Left forelimb (tissue), 1 donor: ENCODE measurements around the gene WASF2.
"Not testable (repeated sequence)": the region's sequence is repeated elsewhere in the genome, so short reads cannot be mapped to it uniquely, and the experiment has no call there.

ENCODE experiments used
- DNase-seq: peaks from one replicate; pipeline ENCODE4 v3.0.0-alpha.2; 2018; ENCODE audit warnings: low spot score

Gene WASF2

DNA sequence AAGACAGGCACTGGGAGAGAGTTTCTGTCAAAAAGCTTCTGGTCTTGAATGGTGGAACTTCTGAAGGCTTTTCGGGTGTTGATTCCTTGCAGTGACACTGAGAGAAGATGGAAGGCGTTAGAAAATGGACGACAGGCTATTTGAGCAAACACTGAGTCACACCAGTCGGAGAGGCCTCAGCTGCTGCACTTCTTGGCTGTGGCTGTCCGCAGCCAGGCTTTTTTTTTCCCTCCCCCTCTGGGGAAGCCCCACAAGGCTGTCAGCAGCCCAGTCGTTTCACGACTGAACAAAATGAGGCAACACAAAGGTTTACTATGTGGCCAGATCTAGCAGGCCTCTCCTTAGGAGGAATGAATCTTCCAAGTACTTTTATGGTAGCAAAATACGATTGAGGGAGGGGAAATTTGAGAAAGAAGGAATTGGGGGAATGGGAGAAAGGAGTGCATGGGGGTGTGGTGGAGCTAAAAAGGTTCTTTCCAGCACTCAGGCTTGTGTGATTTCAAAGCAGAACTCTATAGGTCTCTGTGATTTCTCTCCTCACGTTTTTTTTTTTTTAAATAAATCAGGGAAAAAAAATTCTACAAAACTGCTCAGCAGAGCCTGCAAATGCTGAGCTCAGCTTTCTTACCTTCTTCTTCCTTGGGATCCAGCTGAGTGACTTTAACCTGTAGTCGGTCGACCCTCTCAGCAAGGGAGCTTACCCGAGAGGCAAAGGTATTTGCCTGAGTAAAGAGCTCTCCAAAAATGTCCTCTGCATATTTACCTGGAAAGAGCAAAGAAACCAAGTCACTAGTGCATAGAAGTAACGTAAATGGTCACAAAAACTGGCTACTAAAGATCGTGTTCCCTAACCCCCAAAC, 71.4 kb downstream of the WASF2 start:
- DNase-seq = peak; percentile 81

- DNase-seq = no peak
Measured at GRCh38 chr1:27417713-27418112, 72.3 kb downstream of the WASF2 start.

GRCh38 chr1:27416387-27417111, 73.4 kb downstream of the WASF2 start:
- DNase-seq = no peak

- no peak for DNase-seq
Measured at GRCh38 chr1:27414091-27414490, 75.9 kb downstream of the WASF2 start.

- DNase-seq = no peak
Measured at GRCh38 chr1:27413004-27413403, 77.0 kb downstream of the WASF2 start.

GRCh38 chr1:27412502-27412901, 77.5 kb downstream of the WASF2 start:
- no peak for DNase-seq

DNA sequence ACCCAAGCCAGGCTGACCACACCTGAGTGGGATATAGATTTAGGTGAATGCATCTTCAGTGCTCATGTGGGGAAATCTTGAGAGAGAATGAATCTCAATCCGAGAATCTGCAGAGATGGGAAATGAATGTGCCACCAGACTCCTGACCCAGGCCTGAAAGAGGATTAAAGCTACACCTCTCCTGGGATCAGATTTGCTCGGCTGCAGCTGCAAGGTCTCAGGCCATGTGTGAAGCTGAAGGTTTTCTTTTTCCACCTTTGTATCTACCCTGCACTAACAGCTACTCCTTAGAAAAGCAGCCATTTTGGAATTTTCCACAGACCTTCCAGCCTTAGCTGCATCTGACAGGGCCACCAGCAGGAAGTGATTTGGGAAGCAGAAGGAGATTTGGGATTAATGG, 79.3 kb downstream of the WASF2 start:
- no peak for DNase-seq

GRCh38 chr1:27409669-27410068, 80.3 kb downstream of the WASF2 start:
- no peak for DNase-seq

- DNase-seq = no peak
Measured at GRCh38 chr1:27408151-27408550, 81.8 kb downstream of the WASF2 start.

GRCh38 chr1:27406791-27407190, 83.2 kb downstream of the WASF2 start:
- not testable (repeated sequence) for DNase-seq

DNA sequence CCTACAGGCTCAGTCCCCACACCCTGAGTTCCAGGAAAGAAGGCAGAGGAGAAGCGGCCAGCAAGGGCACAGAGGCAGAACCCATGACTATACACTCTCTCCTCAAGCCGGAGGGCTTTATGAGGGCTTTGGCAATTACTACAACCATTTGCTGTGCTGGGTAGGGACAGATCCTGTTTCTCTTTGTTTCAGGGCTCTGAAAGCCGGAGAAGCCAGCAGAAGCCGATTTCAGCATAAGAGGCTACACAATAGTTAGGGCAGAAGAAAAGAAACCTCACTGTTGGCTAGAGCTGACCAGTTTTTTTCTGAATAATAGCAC, 83.6 kb downstream of the WASF2 start:
- no peak for DNase-seq

- not testable (repeated sequence) for DNase-seq
Measured at GRCh38 chr1:27405598-27406361, 84.2 kb downstream of the WASF2 start.

DNA sequence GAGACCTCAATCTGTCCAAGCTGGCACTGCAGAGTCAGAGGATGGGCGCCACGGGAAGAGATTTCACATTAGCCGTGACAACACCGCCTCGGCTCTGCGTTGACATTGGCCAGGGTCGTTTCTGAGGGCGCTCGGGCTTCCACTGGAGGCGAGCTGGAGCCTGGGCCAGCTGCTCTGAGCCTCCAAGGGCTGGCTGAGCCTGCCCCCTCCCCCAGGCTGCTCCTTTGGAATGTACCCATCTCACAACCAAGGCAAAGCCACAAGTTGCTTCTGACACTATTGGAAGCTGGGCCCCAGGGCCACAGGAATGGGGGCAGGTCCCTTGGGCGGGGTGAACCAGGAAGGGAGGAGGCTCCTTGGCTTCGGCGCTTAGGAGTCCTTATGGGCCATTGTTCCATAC, 84.9 kb downstream of the WASF2 start:
- no peak for DNase-seq

DNA sequence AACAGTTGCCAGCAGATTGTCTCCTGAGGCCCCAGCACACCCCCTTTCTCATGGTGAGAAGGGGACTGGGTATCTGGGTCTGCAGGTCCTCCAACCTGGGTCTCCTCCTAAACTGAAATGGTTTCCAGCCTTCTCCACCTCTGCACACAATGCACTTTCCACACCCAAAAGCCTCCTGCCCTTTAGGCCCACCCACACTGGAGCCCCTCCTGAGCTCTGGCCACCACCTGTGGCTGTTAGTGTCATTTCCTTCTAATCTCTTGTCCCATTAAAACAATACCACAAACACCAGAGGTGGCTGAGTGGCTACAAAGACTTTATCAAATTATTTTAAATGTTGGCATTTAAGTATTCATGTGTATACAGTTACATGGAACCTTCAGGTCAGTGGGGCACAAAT, 86.0 kb downstream of the WASF2 start:
- no peak for DNase-seq

DNA sequence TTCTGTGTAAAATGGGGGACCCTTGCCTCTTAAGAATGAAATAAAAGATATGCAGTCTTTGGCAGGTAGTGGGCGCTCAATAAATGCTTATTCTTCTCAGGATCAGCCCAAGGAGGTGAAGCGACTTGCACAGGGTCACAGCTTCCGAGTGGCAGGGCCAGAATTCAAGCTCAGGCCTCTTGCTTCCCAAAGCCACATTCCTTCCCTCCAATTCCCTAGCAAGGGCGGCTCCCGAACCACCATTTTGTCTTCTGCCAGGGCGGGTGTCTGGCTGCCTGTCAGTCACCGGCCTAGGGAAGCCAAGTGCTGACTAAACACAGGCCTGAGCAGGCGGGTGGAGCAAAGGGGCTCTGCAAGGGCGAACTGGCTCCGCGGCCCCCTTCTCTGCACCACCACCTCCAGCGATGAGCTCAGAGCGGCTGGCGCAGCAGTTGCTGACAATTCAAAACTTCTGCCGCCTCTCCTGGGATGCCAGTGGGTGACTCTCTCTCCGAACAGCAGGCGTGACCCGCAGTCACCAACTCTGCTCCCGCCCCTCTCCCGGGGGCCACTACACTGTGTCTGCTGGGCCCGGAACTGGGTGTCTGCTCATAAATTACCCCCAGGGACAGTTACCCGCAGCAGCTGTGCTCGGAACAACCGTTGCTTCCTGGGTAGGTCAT, 86.8 kb downstream of the WASF2 start:
- DNase-seq = peak; percentile 88

DNA sequence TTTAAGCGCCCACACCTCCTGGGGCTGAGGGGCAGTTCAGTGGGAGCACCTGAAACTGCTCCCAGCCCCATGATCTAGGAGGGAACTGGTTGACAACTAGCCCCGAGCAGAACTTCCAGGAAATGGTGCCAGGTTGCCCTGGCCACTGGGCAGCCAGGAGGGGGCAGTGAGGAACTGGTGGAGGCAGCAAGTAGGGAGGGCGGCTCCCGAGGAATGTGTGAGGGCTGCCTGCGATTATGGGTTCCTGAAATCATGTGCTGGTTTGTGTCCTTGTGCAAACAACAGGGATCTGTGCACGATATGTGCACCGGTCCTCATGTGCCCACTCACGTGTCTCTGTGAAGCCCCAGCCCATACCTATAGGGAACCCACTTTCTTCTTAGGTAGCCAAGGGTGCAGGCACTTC, 87.6 kb downstream of the WASF2 start:
- DNase-seq = no peak

DNA sequence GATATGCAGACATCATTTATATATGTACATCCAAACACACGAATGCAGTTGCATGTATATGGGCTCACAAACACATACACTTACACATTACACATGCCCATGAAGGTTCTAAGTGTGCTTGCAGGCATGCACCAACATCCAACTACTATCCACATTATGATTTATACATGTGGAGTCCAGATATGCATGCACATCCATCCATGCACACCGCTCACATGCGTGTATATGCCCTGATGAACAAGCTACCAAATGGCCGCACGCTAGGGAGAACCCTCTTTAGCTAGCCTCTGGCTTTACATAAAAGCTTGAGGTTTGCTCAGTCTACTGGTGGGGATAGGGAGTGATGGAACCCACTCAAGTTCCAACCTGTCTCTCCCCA, 89.0 kb downstream of the WASF2 start:
- DNase-seq = no peak

DNA sequence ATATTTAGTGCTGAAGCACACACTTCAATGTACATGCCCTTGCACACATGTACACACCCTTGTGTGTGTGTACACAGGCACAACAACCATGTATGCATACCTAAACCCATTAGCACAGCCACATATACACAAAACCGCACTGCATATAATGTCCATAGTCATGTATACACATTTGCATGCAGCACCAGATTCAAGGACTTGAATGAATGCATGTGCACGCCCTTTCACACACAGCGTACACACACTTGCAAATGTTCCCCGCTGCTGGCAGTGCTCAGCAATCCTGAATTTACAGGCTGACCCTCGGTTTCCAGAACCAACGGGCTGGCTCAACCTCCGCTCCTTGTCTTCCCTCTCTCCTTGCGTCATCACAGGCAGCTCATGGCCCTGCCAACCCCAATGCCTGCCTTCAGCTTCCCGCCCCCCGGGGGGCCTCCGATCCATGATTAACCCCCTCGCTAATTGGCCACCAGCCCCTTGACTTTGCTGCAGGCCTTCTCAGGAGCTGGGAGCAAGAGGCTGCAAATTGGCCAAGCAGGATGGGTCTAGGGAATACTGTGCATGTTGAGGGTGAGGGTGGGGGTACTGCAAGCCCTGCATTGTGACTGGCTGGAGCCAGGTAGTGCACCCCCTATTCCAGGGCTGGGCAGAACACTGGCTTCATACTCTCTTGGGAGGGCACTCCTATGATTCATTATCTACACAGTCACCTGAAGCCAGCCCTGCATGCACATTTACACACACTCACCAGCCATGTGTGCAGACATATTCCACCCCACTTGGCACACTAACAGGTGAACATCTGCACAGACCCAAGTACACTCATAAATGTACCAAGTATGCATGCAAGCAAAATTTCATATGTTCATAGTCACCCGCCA, 89.6 kb downstream of the WASF2 start:
- DNase-seq = no peak

- DNase-seq = peak; percentile 70
Measured at GRCh38 chr1:27399251-27400025, 90.5 kb downstream of the WASF2 start.

DNA sequence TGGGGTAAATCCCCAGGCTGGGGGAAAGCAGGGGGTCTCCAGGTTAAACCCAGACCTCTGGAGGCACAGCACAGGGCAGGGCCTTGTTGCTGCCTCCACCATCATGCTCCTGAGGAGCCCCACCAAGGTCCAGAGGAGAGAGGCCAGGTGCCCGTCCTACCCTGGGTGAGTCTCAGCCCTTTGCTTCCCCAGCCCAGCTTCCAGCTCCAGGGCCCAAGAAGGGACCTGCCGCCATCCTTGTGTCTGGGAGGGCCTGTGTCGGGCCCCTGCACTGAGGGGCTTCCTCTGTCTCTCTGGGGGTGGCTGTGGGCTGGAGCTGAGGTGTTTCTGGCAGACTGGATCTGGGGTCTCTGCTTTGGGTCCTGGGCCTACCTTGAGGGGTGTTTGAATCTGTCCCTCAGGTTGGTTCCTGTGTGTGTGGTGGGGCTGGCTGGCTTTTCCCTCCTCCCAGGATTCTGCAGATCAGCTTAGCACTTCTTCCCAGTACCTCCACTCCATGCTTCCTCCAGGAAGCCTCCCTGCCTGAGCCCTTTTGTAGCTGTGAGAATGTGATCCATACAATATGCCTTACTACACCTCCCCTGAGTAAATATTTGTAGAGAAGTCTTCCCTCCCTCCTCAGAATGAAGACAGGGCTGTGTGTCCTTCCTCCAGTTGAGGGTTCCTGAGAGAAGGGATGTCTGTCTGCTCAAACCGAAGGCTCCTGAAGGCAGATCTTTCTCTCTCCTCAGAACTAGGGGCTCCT, 91.4 kb downstream of the WASF2 start:
- DNase-seq = peak; percentile 41
